Large intestine (tissue), 3 donors: ENCODE measurements around the gene ADPRS. TPM values are rescaled to one million over a fixed set of nuclear protein-coding genes. Genes with fewer than 3 reads are reported as not detected.

ENCODE experiments used
- DNase-seq, 2 donors: peaks; one replicate each; pipeline versions ENCODE4 v3.0.0 to v3.0.0-alpha.2; 2013
- H3K27ac ChIP-seq: one replicate; pipeline ENCODE4 v1.5.1; 2013; ENCODE audit warnings: low read length
- H3K27me3 ChIP-seq: 2 replicates; pipeline ENCODE4 v1.6.1; 2013; ENCODE audit warnings: low read length; ENCODE audit not compliant: control insufficient read depth, insufficient read depth
- H3K36me3 ChIP-seq: 2 replicates; pipeline ENCODE4 v1.6.1; 2013; ENCODE audit warnings: low read length; ENCODE audit not compliant: control insufficient read depth, insufficient read depth
- H3K4me1 ChIP-seq: one replicate; pipeline ENCODE4 v1.6.1; 2013; ENCODE audit warnings: low read length; ENCODE audit not compliant: control insufficient read depth, insufficient read depth
- H3K4me3 ChIP-seq: one replicate; pipeline ENCODE4 v1.5.1; 2013; ENCODE audit warnings: low read length
- H3K9me3 ChIP-seq: one replicate; pipeline ENCODE4 v1.6.1; 2013; ENCODE audit warnings: mild to moderate bottlenecking, low read depth, low read length, moderate library complexity; ENCODE audit not compliant: control insufficient read depth
- WGBS: methylation state at CpG from one replicate; pipeline ENCODE4 v1.1.5; 2013; ENCODE audit warnings: low lambda C conversion rate; ENCODE audit not compliant: insufficient coverage; 5-methylcytosine and 5-hydroxymethylcytosine counted together
- polyA plus RNA-seq: library from polyadenylated mRNA; unstranded; fragments of 120-200 nt; gene quantifications from one replicate; pipeline ENCODE4 v1.2.1, GENCODE V29; 2013

ADPRS gene
- polyA plus RNA-seq, 1 donor: 35.0 TPM

DNA sequence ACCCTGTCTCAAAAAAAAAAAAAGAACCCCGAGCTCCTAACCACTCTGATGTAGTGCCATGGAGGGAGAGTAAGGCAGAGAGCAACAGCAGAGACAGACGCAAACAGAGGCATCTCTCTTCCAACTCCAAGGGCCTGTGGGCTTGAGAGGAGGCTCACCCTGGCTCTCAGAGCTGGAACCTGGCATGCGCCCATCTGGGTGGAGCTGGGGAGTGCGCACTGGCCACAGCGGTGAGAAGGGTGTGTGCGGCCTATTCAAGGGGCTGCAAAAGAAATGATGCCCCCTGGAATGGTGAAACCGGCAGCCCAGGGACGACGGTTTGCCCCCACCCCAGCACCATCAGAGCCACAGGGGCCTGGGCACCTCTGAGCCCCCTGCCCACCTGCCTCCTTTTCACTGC lies 18.7 kb downstream of the ADPRS start:
- no CpG with 5 or more reads among the region's 9 CpGs for WGBS
- no peaks in the 10 kb centered on the region for H3K27me3 ChIP-seq
- no peak for DNase-seq
- no peaks in the 10 kb centered on the region for H3K4me1 ChIP-seq
- no peaks in the 10 kb centered on the region for H3K36me3 ChIP-seq
- H3K9me3 ChIP-seq: no peaks in the 10 kb centered on the region
- no peak overlapping the region for H3K27ac ChIP-seq
- H3K4me3 ChIP-seq: no peak overlapping the region

DNA sequence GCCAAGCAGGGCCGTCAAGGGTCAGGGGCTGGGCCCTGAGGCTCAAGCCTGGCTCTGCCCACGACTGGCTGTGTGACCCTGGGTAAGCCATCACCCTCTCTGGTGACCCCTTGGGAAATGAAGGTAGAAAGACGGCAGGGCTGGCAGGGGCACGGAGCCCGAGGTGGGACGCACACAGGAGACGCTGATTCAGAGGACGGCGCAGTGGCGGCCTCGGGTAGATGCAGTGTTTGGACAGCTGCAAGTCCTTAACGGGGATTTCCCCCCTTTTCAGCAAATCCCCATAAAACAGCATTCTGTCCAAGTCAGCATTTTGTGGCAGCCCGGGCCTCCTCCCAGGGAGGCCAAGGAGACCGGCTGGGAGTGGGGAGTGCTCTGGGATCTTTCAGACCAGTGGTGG lies 19.6 kb downstream of the ADPRS start:
- H3K4me3 ChIP-seq: no peak overlapping the region
- no peaks in the 10 kb centered on the region for H3K4me1 ChIP-seq
- no CpG with 5 or more reads among the region's 14 CpGs for WGBS
- no peaks in the 10 kb centered on the region for H3K27me3 ChIP-seq
- no peaks in the 10 kb centered on the region for H3K9me3 ChIP-seq
- no peak overlapping the region for H3K27ac ChIP-seq
- DNase-seq: no peak
- H3K36me3 ChIP-seq: no peaks in the 10 kb centered on the region

DNA sequence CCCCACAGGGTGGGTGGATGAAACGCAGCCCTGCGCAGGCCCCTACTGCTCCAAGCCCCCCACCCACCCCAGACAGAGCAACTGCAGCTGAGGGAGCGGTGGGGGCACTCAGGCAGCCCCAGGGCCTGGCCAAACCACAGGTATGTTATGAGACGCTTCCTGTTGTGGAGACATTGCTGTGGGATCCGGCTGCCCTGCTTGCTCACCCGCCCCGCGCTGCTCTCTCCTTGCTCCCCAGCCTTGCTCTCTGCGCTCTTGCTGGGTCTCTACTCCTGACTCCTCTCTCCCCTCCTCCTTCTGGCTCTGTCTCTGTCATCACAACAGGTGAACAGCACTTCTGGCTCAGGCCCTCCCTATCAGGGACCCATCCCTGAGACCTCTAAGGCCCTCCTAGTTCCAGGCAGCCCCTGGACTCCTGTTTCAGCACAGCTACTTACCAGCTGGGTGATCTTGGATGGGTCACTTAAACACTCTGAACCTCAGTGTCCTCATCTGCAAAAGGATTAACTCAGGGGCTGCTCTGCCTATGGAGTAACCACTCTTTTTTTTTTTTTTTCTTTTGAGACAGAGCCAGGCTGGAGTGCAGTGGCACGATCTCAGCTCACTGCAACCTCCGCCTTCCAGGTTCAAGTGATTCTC lies 20.5 kb downstream of the ADPRS start:
- H3K36me3 ChIP-seq: no peaks in the 10 kb centered on the region
- no peaks in the 10 kb centered on the region for H3K4me1 ChIP-seq
- no peaks in the 10 kb centered on the region for H3K9me3 ChIP-seq
- WGBS: no CpG with 5 or more reads among the region's 11 CpGs
- H3K4me3 ChIP-seq: no peak overlapping the region
- no peaks in the 10 kb centered on the region for H3K27me3 ChIP-seq
- no peak for DNase-seq
- H3K27ac ChIP-seq: no peak overlapping the region

DNA sequence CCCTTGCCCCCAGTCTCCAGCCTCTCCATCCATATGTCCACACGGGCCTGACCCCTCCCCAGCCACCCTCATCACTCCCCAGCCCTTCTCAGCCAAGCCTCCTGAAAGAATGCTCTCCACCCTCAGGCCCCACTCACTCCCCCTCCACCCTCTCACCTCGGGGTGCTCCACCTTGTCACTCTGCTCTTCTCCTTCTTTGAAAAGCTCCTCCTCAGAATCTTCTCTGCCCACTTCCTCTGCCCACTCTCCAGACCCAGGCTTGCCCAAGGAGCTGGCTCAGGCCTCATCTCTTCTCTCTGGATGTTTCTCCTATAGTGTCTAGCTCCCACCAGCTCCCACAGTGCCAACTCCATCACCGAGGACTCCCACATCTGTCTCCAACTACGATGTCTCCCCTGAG lies 22.5 kb downstream of the ADPRS start:
- Histone ChIP-seq H3K27ac (no peak overlapping the region), H3K4me1 (no peaks in the 10 kb centered on the region), H3K4me3 (no peak overlapping the region), H3K36me3 (no peaks in the 10 kb centered on the region), H3K27me3 (no peaks in the 10 kb centered on the region), H3K9me3 (no peaks in the 10 kb centered on the region)
- WGBS: no CpG with 5 or more reads among the region's 4 CpGs
- no peak for DNase-seq

DNA sequence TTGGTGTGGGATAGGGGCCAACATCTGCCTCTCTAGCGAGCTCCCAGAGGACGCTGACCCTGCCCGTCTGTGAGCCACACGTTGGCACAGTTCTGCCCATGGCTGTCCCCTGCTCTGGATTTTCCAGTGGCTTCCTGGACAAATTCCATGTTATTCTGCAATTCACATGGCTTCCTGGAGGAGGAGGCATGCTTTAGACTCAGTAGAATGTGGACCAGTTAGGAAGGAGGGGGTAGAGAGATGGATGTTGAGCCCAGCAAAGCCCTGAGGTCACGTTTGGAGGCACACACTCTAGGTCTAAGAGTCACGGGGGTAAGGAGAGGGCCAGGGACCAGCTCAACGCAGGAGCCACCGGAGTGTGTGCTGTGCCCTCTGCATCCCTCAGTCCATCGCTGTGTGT lies 24.1 kb downstream of the ADPRS start:
- no peaks in the 10 kb centered on the region for H3K9me3 ChIP-seq
- 100% methylated on average over 1 of the region's 9 CpGs for WGBS
- DNase-seq: no peak
- H3K4me3 ChIP-seq: no peak overlapping the region
- no peaks in the 10 kb centered on the region for H3K27me3 ChIP-seq
- H3K36me3 ChIP-seq: no peaks in the 10 kb centered on the region
- no peak overlapping the region for H3K27ac ChIP-seq
- H3K4me1 ChIP-seq: no peaks in the 10 kb centered on the region

DNA sequence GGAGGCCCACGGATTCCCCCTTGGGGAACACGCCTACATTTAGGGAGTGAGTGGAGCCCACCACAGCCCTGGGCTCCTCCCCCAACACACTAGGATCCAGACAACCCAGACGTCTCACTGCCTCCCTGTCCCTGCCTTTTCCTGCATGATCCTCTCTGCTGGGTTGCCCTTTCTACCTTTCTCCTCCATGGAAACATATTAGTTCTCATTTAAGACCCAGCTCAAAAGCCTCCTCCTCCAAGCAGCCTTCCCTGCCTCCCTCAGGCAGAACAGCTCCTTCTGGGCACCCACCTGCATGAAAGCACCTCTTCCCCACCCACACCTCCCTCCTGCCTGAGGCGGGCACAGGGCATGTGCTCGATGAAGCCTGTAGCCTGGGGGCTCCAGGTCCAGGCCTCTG lies 25.7 kb downstream of the ADPRS start:
- Histone ChIP-seq H3K27ac (no peak overlapping the region), H3K9me3 (no peaks in the 10 kb centered on the region), H3K4me3 (no peak overlapping the region), H3K4me1 (no peaks in the 10 kb centered on the region), H3K36me3 (no peaks in the 10 kb centered on the region), H3K27me3 (no peaks in the 10 kb centered on the region)
- DNase-seq: no peak
- no CpG with 5 or more reads among the region's 5 CpGs for WGBS

DNA sequence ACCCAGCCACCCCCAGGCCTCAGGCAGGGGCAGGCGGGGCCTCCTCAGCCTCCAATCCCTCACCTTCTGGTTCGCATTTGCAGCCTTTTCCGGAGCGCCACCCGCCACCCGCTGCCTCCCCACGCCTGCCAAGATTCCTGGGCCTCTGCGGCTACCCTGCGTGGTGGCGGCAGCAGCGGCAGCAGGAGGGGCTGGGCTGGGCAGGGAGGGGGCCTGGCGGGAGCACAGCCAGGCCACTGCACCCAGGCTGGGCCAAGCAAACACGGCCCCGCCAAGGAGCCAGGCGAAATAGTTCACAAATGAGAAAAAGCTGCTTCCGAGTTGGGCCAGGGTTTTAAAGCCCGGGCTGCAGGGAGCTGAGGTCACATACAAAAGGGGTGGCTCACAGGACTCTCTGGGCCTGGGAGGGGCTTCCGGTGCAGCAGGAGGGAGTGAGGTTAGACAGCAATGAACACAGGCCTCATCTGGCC lies 26.5 kb downstream of the ADPRS start:
- no peaks in the 10 kb centered on the region for H3K4me1 ChIP-seq
- no peaks in the 10 kb centered on the region for H3K36me3 ChIP-seq
- no peaks in the 10 kb centered on the region for H3K9me3 ChIP-seq
- H3K4me3 ChIP-seq: no peak overlapping the region
- no peaks in the 10 kb centered on the region for H3K27me3 ChIP-seq
- no peak for DNase-seq
- WGBS: no CpG with 5 or more reads among the region's 18 CpGs
- no peak overlapping the region for H3K27ac ChIP-seq

DNA sequence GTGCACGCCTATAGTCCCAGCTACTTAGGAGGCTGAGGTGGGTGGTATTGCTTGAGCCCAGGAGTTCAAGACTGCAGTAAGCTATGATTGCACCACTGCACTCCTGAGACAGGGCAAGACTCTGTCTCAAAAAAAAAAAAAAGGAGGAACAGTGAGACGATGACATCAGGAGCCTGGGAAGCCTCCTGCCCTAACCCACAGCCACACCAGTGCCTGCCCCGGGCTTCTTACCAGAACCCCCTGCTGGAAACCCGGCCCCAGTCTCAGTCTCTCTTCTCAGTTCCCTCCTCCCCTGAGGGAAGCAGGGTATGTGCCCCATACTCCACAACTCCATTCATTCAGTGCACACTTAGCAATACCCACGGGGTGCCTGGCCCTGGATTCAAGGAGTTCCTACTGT lies 27.2 kb downstream of the ADPRS start:
- Histone ChIP-seq H3K27me3 (no peaks in the 10 kb centered on the region), H3K36me3 (no peaks in the 10 kb centered on the region), H3K4me3 (no peak overlapping the region), H3K9me3 (no peaks in the 10 kb centered on the region), H3K4me1 (no peaks in the 10 kb centered on the region), H3K27ac (no peak overlapping the region)
- no peak for DNase-seq
- no CpG with 5 or more reads among the region's 5 CpGs for WGBS

DNA sequence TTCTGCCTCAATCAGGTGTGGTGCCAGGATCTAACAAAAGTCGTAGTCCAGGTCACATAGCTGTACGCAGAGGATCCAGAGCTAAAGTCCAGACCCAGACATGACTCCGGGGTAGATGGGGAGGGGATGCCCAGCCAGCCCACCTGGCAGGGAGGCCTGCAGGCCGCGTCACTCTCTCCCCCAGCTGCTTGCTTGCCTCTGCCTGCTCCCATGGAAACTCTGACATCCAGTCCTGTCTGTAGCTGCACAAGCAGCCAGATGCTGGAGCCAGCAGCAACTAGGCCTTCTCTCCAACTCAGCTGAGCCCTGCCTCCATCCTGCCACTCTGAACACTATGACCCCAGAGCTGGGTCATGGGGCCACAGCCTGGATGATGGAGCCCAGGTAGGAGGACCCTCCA lies 28.2 kb downstream of the ADPRS start:
- no peak for DNase-seq
- no CpG with 5 or more reads among the region's 5 CpGs for WGBS
- H3K9me3 ChIP-seq: no peaks in the 10 kb centered on the region
- H3K4me1 ChIP-seq: no peaks in the 10 kb centered on the region
- H3K27me3 ChIP-seq: no peaks in the 10 kb centered on the region
- no peak overlapping the region for H3K27ac ChIP-seq
- no peak overlapping the region for H3K4me3 ChIP-seq
- H3K36me3 ChIP-seq: no peaks in the 10 kb centered on the region

DNA sequence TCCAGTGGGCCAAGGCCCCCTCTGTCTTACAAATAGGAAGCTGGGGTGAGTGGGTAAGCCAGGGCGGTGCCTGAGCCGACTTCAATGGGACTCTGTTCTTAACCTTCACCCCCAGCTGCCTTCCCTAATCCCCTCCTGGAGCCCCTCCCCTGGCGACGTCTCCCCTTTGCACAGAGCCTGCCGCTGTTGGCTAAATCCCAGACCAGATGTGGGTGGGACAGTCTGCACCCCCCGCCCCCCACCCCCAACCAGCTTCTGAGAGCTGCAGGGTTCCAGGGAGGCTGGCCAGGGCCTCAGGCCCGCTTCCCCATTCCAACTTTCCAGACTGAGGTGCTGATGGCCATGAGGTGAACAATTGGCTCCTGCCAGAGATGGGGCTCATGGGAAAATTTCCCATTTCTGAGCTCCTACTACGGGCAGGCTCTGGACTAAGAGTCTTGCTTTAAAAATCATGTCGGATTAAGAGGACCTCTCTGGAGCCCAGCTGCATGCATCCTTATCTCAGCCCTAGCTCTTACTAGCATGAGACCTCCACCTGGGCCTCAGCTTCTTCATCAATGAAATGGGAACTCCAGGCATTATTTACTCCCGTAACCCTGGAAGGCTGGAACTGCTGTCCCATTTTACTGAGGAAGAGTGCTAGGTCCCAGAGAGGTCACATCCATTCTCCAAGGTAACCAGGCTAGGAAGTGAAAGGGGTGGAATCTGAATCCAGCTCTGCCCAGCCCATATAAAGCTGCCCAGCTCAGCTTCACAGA lies 29.9 kb downstream of the ADPRS start:
- H3K9me3 ChIP-seq: no peaks in the 10 kb centered on the region
- no peak overlapping the region for H3K4me3 ChIP-seq
- whole genome bisulfite sequencing: no CpG with 5 or more reads among the region's 10 CpGs
- H3K27me3 ChIP-seq: peaks cover 15% of the 10 kb centered on the region
- H3K27ac ChIP-seq: no peak overlapping the region
- H3K4me1 ChIP-seq: no peaks in the 10 kb centered on the region
- DNase-seq: no peak
- H3K36me3 ChIP-seq: no peaks in the 10 kb centered on the region

DNA sequence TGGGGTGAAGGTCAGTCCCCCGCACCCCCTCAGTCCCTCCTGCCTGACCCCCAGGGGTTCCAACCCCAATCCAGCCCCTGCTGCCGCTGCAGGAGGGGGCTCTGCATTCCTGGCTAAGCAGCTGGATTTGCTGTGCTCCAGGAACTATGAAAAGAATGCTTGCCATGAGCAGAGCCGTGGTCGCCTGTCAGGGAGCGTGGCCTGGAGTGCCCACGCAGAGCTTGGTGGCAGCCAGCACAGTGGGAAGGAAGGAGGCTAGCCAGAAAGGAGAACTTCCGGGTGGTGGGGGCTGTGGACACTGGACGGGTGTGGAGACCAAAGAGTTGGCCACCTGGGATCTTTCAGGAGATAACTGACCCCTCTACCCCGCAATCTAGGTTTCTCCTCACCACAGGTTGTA lies 30.8 kb downstream of the ADPRS start:
- peaks cover 24% of the 10 kb centered on the region for H3K27me3 ChIP-seq
- H3K9me3 ChIP-seq: no peaks in the 10 kb centered on the region
- H3K4me3 ChIP-seq: no peak overlapping the region
- H3K4me1 ChIP-seq: no peaks in the 10 kb centered on the region
- no CpG with 5 or more reads among the region's 9 CpGs for WGBS
- no peak for DNase-seq
- no peak overlapping the region for H3K27ac ChIP-seq
- no peaks in the 10 kb centered on the region for H3K36me3 ChIP-seq
